ENCODE results near the gene USP44.

USP44 gene

GRCh38 chr12:95590775-95591174 lies 39.5 kb upstream of the USP44 start:
- CTCF ChIA-PET, result no interaction called here
- H3K4me3 ChIP-seq (ENCODE audit: low read depth, low read length), result no peak overlapping the region
- DNase-seq (ENCODE audit: low read depth, low spot score), result no peak
- POLR2A ChIA-PET, result no interaction called here
- no peak for TF ChIP-seq CTCF (IDR thresholded peaks at IDR 0.05; ENCODE audit: insufficient read depth, low read length, missing control alignments)

GRCh38 chr12:95583933-95584332 lies 32.7 kb upstream of the USP44 start:
- POLR2A ChIA-PET, result no interaction called here
- CTCF ChIA-PET, result interaction anchor here (0.9 to 15.1 kb wide), 17 partner anchors 10 to 943 kb away, joined by 3 to 356 read pairs (median 4); no protein-coding TSS in a partner anchor
- TF ChIP-seq CTCF (IDR thresholded peaks at IDR 0.05; ENCODE audit: insufficient read depth, low read length, missing control alignments), result no peak
- H3K4me3 ChIP-seq (ENCODE audit: low read depth, low read length), result no peak overlapping the region
- no peak for DNase-seq (ENCODE audit: low read depth, low spot score)

- H3K4me3 ChIP-seq (ENCODE audit: low read depth, low read length), result no peak overlapping the region
- CTCF ChIA-PET, result interaction anchor here (0.6 to 15.1 kb wide), 38 partner anchors 9 to 934 kb away, joined by 3 to 356 read pairs (median 4); no protein-coding TSS in a partner anchor
- no peak for DNase-seq (ENCODE audit: low read depth, low spot score)
- POLR2A ChIA-PET, result no interaction called here
- peak; percentile 48 for TF ChIP-seq CTCF (IDR thresholded peaks at IDR 0.05; ENCODE audit: insufficient read depth, low read length, missing control alignments)
These were observed 31.2 kb upstream of the USP44 start for GRCh38 chr12:95582230-95583058.

GRCh38 chr12:95577820-95578219 lies 26.5 kb upstream of the USP44 start:
- no peak for DNase-seq (ENCODE audit: low read depth, low spot score)
- CTCF ChIA-PET, result interaction anchor here (1.0 to 15.1 kb wide), 3 partner anchors 233 to 421 kb away, joined by 3 to 356 read pairs (median 29); no protein-coding TSS in a partner anchor
- no peak overlapping the region for H3K4me3 ChIP-seq (ENCODE audit: low read depth, low read length)
- TF ChIP-seq CTCF (IDR thresholded peaks at IDR 0.05; ENCODE audit: insufficient read depth, low read length, missing control alignments), result no peak
- POLR2A ChIA-PET, result no interaction called here

- CTCF ChIA-PET, result interaction anchor here (0.6 to 15.1 kb wide), 42 partner anchors 9 to 1029 kb away, joined by 3 to 356 read pairs (median 4); no protein-coding TSS in a partner anchor
- POLR2A ChIA-PET, result interaction anchor here (0.6 kb wide), 1 partner anchor 13 kb away, joined by 3 read pairs; no protein-coding TSS in a partner anchor
- peak; percentile 55 for TF ChIP-seq CTCF (IDR thresholded peaks at IDR 0.05; ENCODE audit: insufficient read depth, low read length, missing control alignments)
- H3K4me3 ChIP-seq (ENCODE audit: low read depth, low read length), result no peak overlapping the region
- DNase-seq (ENCODE audit: low read depth, low spot score), result no peak
These were observed 23.6 kb upstream of the USP44 start for GRCh38 chr12:95574799-95575452.

All from AG04449 (cell line).